Fibroblast of lung (primary cell): ENCODE results near the gene GNB3.

Experiments
- EZH2 ChIP-seq: IDR thresholded peaks from 2 replicates; pipeline ENCODE4 v1.5.1; 2012; ENCODE audit warnings: low read length, control low read depth, mild to moderate bottlenecking; ENCODE audit errors: missing control alignments
- TF ChIP-seq, protein P1 (sequence below), 2 donors: IDR thresholded peaks in 1 of 2; conservative IDR thresholded peaks in 1 of 2; 1 replicate in 1 of 2; 2 replicates in 1 of 2; pipeline ENCODE4 v1.5.1; 2011 to 2012; ENCODE audit warnings: low read length in 2 of 2, control low read depth in 1 of 2, inconsistent platforms in 1 of 2, low read depth in 1 of 2, mild to moderate bottlenecking in 1 of 2

GRCh38 chr12:6894321-6894720, 53.6 kb downstream of the GNB3 start:
- TF ChIP-seq, protein P1, sequence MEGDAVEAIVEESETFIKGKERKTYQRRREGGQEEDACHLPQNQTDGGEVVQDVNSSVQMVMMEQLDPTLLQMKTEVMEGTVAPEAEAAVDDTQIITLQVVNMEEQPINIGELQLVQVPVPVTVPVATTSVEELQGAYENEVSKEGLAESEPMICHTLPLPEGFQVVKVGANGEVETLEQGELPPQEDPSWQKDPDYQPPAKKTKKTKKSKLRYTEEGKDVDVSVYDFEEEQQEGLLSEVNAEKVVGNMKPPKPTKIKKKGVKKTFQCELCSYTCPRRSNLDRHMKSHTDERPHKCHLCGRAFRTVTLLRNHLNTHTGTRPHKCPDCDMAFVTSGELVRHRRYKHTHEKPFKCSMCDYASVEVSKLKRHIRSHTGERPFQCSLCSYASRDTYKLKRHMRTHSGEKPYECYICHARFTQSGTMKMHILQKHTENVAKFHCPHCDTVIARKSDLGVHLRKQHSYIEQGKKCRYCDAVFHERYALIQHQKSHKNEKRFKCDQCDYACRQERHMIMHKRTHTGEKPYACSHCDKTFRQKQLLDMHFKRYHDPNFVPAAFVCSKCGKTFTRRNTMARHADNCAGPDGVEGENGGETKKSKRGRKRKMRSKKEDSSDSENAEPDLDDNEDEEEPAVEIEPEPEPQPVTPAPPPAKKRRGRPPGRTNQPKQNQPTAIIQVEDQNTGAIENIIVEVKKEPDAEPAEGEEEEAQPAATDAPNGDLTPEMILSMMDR (conservative IDR thresholded peaks at IDR 0.05 in 1 of 2, IDR thresholded peaks at IDR 0.05 in 1 of 2; ENCODE audit: low read depth in 1 of 2, low read length in 2 of 2), result no peak
- no peak for TF ChIP-seq EZH2
